Suppressor macrophage treated with lipopolysaccharide for 1 hour (primary cell): ENCODE results near the gene FRAT2.

Source experiments
- DNase-seq, 3 donors: peaks; one replicate each; pipeline ENCODE4 v3.0.0-alpha.2; 2020 to 2022

Gene FRAT2

GRCh38 chr10:97323501-97323900 is 11.0 kb downstream of the FRAT2 start:
- DNase-seq: peak; percentile 53 to 85 (median 70)

GRCh38 chr10:97321804-97322190 is 12.7 kb downstream of the FRAT2 start:
- no peak for DNase-seq

- peak; percentile 65 to 73 (median 66) for DNase-seq
Observed at GRCh38 chr10:97321032-97321803, 13.3 kb downstream of the FRAT2 start.

- DNase-seq: no peak
Observed at GRCh38 chr10:97320480-97321031, 14.0 kb downstream of the FRAT2 start.

- peak; percentile 61 to 80 (median 70) for DNase-seq
Observed at GRCh38 chr10:97319671-97320479, 14.7 kb downstream of the FRAT2 start.

GRCh38 chr10:97318772-97319651 is 15.5 kb downstream of the FRAT2 start, which contains the start of gene FRAT1:
Gene FRAT1 (plus strand): TSS chr10:97319271. CDS start chr10:97319454, 183 bp downstream.
- peak; percentile 90 to 97 (median 93) for DNase-seq

- DNase-seq: peak in 2 of 3 donors; percentile 35
Observed at GRCh38 chr10:97314671-97315070, 19.9 kb downstream of the FRAT2 start.

- no peak for DNase-seq
Observed at GRCh38 chr10:97312897-97313296, 21.6 kb downstream of the FRAT2 start.

GRCh38 chr10:97311111-97311626 is 23.4 kb downstream of the FRAT2 start:
- DNase-seq: peak in 1 of 3 donors; percentile 22

GRCh38 chr10:97307866-97308780 is 26.4 kb downstream of the FRAT2 start:
- DNase-seq: no peak

GRCh38 chr10:97307441-97307840 is 27.1 kb downstream of the FRAT2 start:
- peak; percentile 60 to 68 (median 67) for DNase-seq

GRCh38 chr10:97302088-97302791 is 32.3 kb downstream of the FRAT2 start:
- DNase-seq: no peak

GRCh38 chr10:97300980-97301379 is 33.5 kb downstream of the FRAT2 start:
- no peak for DNase-seq

GRCh38 chr10:97298223-97298571 is 36.3 kb downstream of the FRAT2 start:
- DNase-seq: no peak

- DNase-seq: no peak
Observed at GRCh38 chr10:97297556-97298222, 36.8 kb downstream of the FRAT2 start.

GRCh38 chr10:97292862-97293198 is 41.7 kb downstream of the FRAT2 start:
- DNase-seq: no peak

GRCh38 chr10:97292097-97292861 is 42.2 kb downstream of the FRAT2 start, which contains the start of gene ARHGAP19:
Gene ARHGAP19 (minus strand): TSS chr10:97292637. CDS start chr10:97292627, 10 bp downstream.
- DNase-seq: peak; percentile 97 to 99 (median 99)

- no peak for DNase-seq
Observed at GRCh38 chr10:97291357-97292096, 43.0 kb downstream of the FRAT2 start.
